EH (cell line): Measurements from ENCODE around the gene ITPKC.

ENCODE experiments used
- DNase-seq: peaks from one replicate; pipeline ENCODE4 v3.0.0-alpha.2; 2015; ENCODE audit warnings: low read depth

The ITPKC gene

GRCh38 chr19:40690693-40691420 lies 26.1 kb upstream of the ITPKC start:
- DNase-seq: peak; percentile 93

GRCh38 chr19:40691421-40692211 lies 25.3 kb upstream of the ITPKC start:
- DNase-seq: no peak

GRCh38 chr19:40692212-40692551 lies 24.7 kb upstream of the ITPKC start:
- DNase-seq: no peak

GRCh38 chr19:40693150-40693788 lies 23.6 kb upstream of the ITPKC start:
- no peak for DNase-seq

- DNase-seq: no peak
Measured at GRCh38 chr19:40693896-40694295, 23.0 kb upstream of the ITPKC start.

- no peak for DNase-seq
Measured at GRCh38 chr19:40695881-40696280, 21.0 kb upstream of the ITPKC start.

GRCh38 chr19:40697007-40697406 lies 19.9 kb upstream of the ITPKC start:
- no peak for DNase-seq

- DNase-seq: no peak
Measured at GRCh38 chr19:40700083-40700482, 16.8 kb upstream of the ITPKC start.

- no peak for DNase-seq
Measured at GRCh38 chr19:40701758-40702157, 15.2 kb upstream of the ITPKC start.

GRCh38 chr19:40702337-40703012 lies 14.4 kb upstream of the ITPKC start:
- peak; percentile 21 for DNase-seq

GRCh38 chr19:40703029-40703755 lies 13.7 kb upstream of the ITPKC start:
- DNase-seq: no peak

- DNase-seq: no peak
Measured at GRCh38 chr19:40704491-40705361, 12.2 kb upstream of the ITPKC start.

GRCh38 chr19:40705362-40705651 lies 11.6 kb upstream of the ITPKC start:
- no peak for DNase-seq

- no peak for DNase-seq
Measured at GRCh38 chr19:40705950-40706619, 10.8 kb upstream of the ITPKC start.

- DNase-seq: no peak
Measured at GRCh38 chr19:40707615-40708014, 9.3 kb upstream of the ITPKC start.

- DNase-seq: no peak
Measured at GRCh38 chr19:40709817-40710216, 7.1 kb upstream of the ITPKC start.

- no peak for DNase-seq
Measured at GRCh38 chr19:40713939-40714338, 3.0 kb upstream of the ITPKC start.

- DNase-seq: peak; percentile 92
Measured at GRCh38 chr19:40714441-40715299, 2.2 kb upstream of the ITPKC start.

- no peak for DNase-seq
Measured at GRCh38 chr19:40716031-40716481, 856 bp upstream of the ITPKC start.
